Endodermal cell (in vitro differentiated cells): ENCODE data around the gene CUL4A. TPM values are rescaled to one million over a fixed set of nuclear protein-coding genes. Genes with fewer than 3 reads are reported as not detected.

Experiments used
- DNase-seq: peaks from one replicate; pipeline ENCODE4 v3.0.0-alpha.2; 2017
- H3K27ac ChIP-seq: 2 replicates; pipeline ENCODE4 v1.5.1; 2013; ENCODE audit warnings: mild to moderate bottlenecking, low read depth, low read length, moderate library complexity
- H3K27me3 ChIP-seq: 2 replicates; pipeline ENCODE4 v1.6.1; 2013; ENCODE audit warnings: mild to moderate bottlenecking, low read length, moderate library complexity; ENCODE audit not compliant: insufficient read depth, control insufficient read depth, poor library complexity, severe bottlenecking
- H3K36me3 ChIP-seq: 2 replicates; pipeline ENCODE4 v1.7.0; 2013; ENCODE audit warnings: mild to moderate bottlenecking, low read length, moderate library complexity; ENCODE audit not compliant: control insufficient read depth, insufficient read depth
- H3K4me1 ChIP-seq: one replicate; pipeline ENCODE4 v1.7.0; 2013; ENCODE audit warnings: low read length; ENCODE audit not compliant: control insufficient read depth, insufficient read depth
- H3K4me3 ChIP-seq: 2 replicates; pipeline ENCODE4 v1.5.1; 2013; ENCODE audit warnings: mild to moderate bottlenecking, low read length, moderate library complexity
- H3K9ac ChIP-seq: 2 replicates; pipeline ENCODE4 v1.6.1; 2013; ENCODE audit warnings: mild to moderate bottlenecking, low read length, moderate library complexity; ENCODE audit not compliant: poor library complexity, severe bottlenecking; ENCODE audit errors: extremely low read depth
- H3K9me3 ChIP-seq: 2 replicates; pipeline ENCODE4 v1.6.1; 2013; ENCODE audit warnings: mild to moderate bottlenecking, low read length, moderate library complexity; ENCODE audit not compliant: control insufficient read depth
- H3K27ac Mint-ChIP-seq: 2 replicates; pipeline ENCODE4 v1.8.0; 2020; ENCODE audit warnings: mixed read lengths
- H3K27me3 Mint-ChIP-seq: 2 replicates; pipeline ENCODE4 v1.8.0; 2021; ENCODE audit warnings: mild to moderate bottlenecking, mixed read lengths; ENCODE audit not compliant: insufficient read depth
- H3K36me3 Mint-ChIP-seq: 2 replicates; pipeline ENCODE4 v1.8.0; 2020; ENCODE audit warnings: low read depth, mixed read lengths
- H3K4me1 Mint-ChIP-seq: 2 replicates; pipeline ENCODE4 v1.8.0; 2020; ENCODE audit warnings: mixed read lengths
- H3K4me3 Mint-ChIP-seq: 2 replicates; pipeline ENCODE4 v1.8.0; 2020; ENCODE audit warnings: mild to moderate bottlenecking, moderate library complexity, mixed read lengths
- H3K9me3 Mint-ChIP-seq: 2 replicates; pipeline ENCODE4 v1.8.0; 2020; ENCODE audit warnings: mild to moderate bottlenecking, mixed read lengths
- WGBS, 2 experiments: methylation state at CpG; one replicate each; pipeline versions ENCODE4 v1.1.5 to v1.1.7; 2013; ENCODE audit warnings: missing lambda C conversion rate in 2 of 2, mixed read lengths in 1 of 2; ENCODE audit not compliant: insufficient coverage in 1 of 2, insufficient read length in 1 of 2; 5-methylcytosine and 5-hydroxymethylcytosine counted together
- total RNA-seq, 2 donors: library from RNA; stranded (reverse); fragmentation: NEBNext Ultra II Directional in 1 of 2; extraction: Animal tissue kit (Norgen Biotek cat#: 25700) in 1 of 2; gene quantifications; 2 replicates in 1 of 2; 3 replicates in 1 of 2; pipeline ENCODE4 v1.2.1, GENCODE V29; 2021
- TF ChIP-seq, protein P1 (sequence below): fragments of 200-600 bp; sonication (generic); conservative IDR thresholded peaks from 2 replicates; pipeline ENCODE4 v1.5.0; 2021; ENCODE audit warnings: antibody characterized with exemption, mild to moderate bottlenecking

CUL4A gene
- total RNA-seq, 2 donors from 2014 or later = 92.9 to 99.4 TPM

- Histone ChIP-seq H3K27ac (peak overlapping the region; percentile 65), H3K9me3 (no peaks in the 10 kb centered on the region), H3K4me1 (peaks cover 26% of the 10 kb centered on the region), H3K4me3 (peak overlapping the region; percentile 62), H3K9ac (peak overlapping the region; percentile 43), H3K36me3 (peaks cover 80% of the 10 kb centered on the region), H3K27me3 (no peaks in the 10 kb centered on the region)
- H3K4me3 Mint-ChIP-seq = peak overlapping the region; percentile 51
- H3K9me3 Mint-ChIP-seq = no peaks in the 10 kb centered on the region
- H3K36me3 Mint-ChIP-seq = peaks cover 73% of the 10 kb centered on the region
- peak; percentile 90 for DNase-seq
- peaks cover 44% of the 10 kb centered on the region for H3K4me1 Mint-ChIP-seq
- 48 to 53% methylated on average over 21 to 28 of the region's 28 CpGs for WGBS, 2 experiments
- H3K27me3 Mint-ChIP-seq = no peaks in the 10 kb centered on the region
- TF ChIP-seq, protein P1, sequence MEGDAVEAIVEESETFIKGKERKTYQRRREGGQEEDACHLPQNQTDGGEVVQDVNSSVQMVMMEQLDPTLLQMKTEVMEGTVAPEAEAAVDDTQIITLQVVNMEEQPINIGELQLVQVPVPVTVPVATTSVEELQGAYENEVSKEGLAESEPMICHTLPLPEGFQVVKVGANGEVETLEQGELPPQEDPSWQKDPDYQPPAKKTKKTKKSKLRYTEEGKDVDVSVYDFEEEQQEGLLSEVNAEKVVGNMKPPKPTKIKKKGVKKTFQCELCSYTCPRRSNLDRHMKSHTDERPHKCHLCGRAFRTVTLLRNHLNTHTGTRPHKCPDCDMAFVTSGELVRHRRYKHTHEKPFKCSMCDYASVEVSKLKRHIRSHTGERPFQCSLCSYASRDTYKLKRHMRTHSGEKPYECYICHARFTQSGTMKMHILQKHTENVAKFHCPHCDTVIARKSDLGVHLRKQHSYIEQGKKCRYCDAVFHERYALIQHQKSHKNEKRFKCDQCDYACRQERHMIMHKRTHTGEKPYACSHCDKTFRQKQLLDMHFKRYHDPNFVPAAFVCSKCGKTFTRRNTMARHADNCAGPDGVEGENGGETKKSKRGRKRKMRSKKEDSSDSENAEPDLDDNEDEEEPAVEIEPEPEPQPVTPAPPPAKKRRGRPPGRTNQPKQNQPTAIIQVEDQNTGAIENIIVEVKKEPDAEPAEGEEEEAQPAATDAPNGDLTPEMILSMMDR = no peak
- H3K27ac Mint-ChIP-seq = peak overlapping the region; percentile 99
Observed at GRCh38 chr13:113179374-113180230, 29.8 kb upstream of the CUL4A start.

- no peak overlapping the region for H3K4me3 ChIP-seq
- H3K9ac ChIP-seq = no peak overlapping the region
- H3K27ac Mint-ChIP-seq = peak overlapping the region; percentile 35
- H3K27me3 Mint-ChIP-seq = no peaks in the 10 kb centered on the region
- TF ChIP-seq, protein P1 = no peak
- H3K9me3 Mint-ChIP-seq = no peaks in the 10 kb centered on the region
- no peak overlapping the region for H3K27ac ChIP-seq
- H3K4me1 Mint-ChIP-seq = peaks cover 56% of the 10 kb centered on the region
- H3K4me3 Mint-ChIP-seq = no peak overlapping the region
- H3K27me3 ChIP-seq = no peaks in the 10 kb centered on the region
- peaks cover 26% of the 10 kb centered on the region for H3K4me1 ChIP-seq
- 80 to 94% methylated on average over 3 to 4 of the region's 4 CpGs for WGBS, 2 experiments
- peaks cover 65% of the 10 kb centered on the region for H3K36me3 Mint-ChIP-seq
- peaks cover 78% of the 10 kb centered on the region for H3K36me3 ChIP-seq
- DNase-seq = no peak
- H3K9me3 ChIP-seq = no peaks in the 10 kb centered on the region
Observed at GRCh38 chr13:113182046-113182445, 27.4 kb upstream of the CUL4A start.

- WGBS, 2 experiments = 96 to 99% methylated on average over 13 to 14 of the region's 14 CpGs
- H3K27ac Mint-ChIP-seq = peak overlapping the region; percentile 42
- H3K9me3 Mint-ChIP-seq = no peaks in the 10 kb centered on the region
- Histone ChIP-seq H3K27ac (no peak overlapping the region), H3K9me3 (no peaks in the 10 kb centered on the region), H3K4me1 (peaks cover 16% of the 10 kb centered on the region), H3K36me3 (peaks cover 79% of the 10 kb centered on the region), H3K4me3 (no peak overlapping the region), H3K27me3 (no peaks in the 10 kb centered on the region), H3K9ac (no peak overlapping the region)
- peaks cover 47% of the 10 kb centered on the region for H3K4me1 Mint-ChIP-seq
- no peak overlapping the region for H3K4me3 Mint-ChIP-seq
- no peaks in the 10 kb centered on the region for H3K27me3 Mint-ChIP-seq
- no peak for DNase-seq
- H3K36me3 Mint-ChIP-seq = peaks cover 68% of the 10 kb centered on the region
- TF ChIP-seq, protein P1 = no peak
Observed at GRCh38 chr13:113183450-113184129, 25.8 kb upstream of the CUL4A start.
